WTC11 (cell line): ENCODE data around the gene TMEM94. TPM values are rescaled to one million over a fixed set of nuclear protein-coding genes. Genes with fewer than 3 reads are reported as not detected.
"Not testable (repeated sequence)": the region's sequence is repeated elsewhere in the genome, so short reads cannot be mapped to it uniquely, and the experiment has no call there.

ENCODE experiments used
- ATAC-seq: fragments of 200-7000 bp; cut with Tn5 transposase; 2 replicates; pipeline ENCODE4 v1.10.0; 2021; ENCODE audit warnings: mild to moderate bottlenecking, moderate library complexity
- CTCF ChIA-PET: fragments of 300-600 bp; sonication (Branson Sonifier 250); formaldehyde crosslinking; loops from one replicate; lab custom pipeline; 2021; ENCODE audit warnings: antibody characterized with exemption; lab: Charles Lee
- POLR2A ChIA-PET: fragments of 350-600 bp; sonication (Branson Sonifier 250); formaldehyde crosslinking; loops from one replicate; lab custom pipeline; 2021; ENCODE audit warnings: antibody characterized with exemption; lab: Charles Lee
- DNase-seq: peaks from one replicate; pipeline ENCODE4 v3.0.0; 2021; ENCODE audit warnings: low spot score
- H3K27ac Mint-ChIP-seq: 2 replicates; pipeline ENCODE4 v1.8.0; 2021; ENCODE audit warnings: mixed read lengths
- H3K27me3 Mint-ChIP-seq: 2 replicates; pipeline ENCODE4 v1.8.0; 2021; ENCODE audit warnings: low read depth, mild to moderate bottlenecking, moderate library complexity, mixed read lengths
- H3K36me3 Mint-ChIP-seq: 2 replicates; pipeline ENCODE4 v1.8.0; 2021; ENCODE audit warnings: mixed read lengths
- H3K4me1 Mint-ChIP-seq: 2 replicates; pipeline ENCODE4 v1.8.0; 2022; ENCODE audit warnings: mixed read lengths
- H3K4me3 Mint-ChIP-seq: 2 replicates; pipeline ENCODE4 v1.8.0; 2021; ENCODE audit warnings: mild to moderate bottlenecking, moderate library complexity, mixed read lengths
- H3K9me3 Mint-ChIP-seq: 2 replicates; pipeline ENCODE4 v1.8.0; 2021; ENCODE audit warnings: mixed read lengths
- CBFB ChIP-seq: sonication (generic); formaldehyde crosslinking; IDR thresholded peaks from 2 replicates; pipeline ENCODE4 v1.8.1; 2022; ENCODE audit warnings: mild to moderate bottlenecking, low read depth, missing genetic modification reagents
- EMX1 ChIP-seq: fragments of 250-450 bp; sonication (Bioruptor Pico); IDR thresholded peaks from 2 replicates; pipeline ENCODE4 v1.8.0; 2021; ENCODE audit warnings: mild to moderate bottlenecking
- ETV6 ChIP-seq: sonication (generic); formaldehyde crosslinking; IDR thresholded peaks from 2 replicates; pipeline ENCODE4 v1.8.1; 2022; ENCODE audit warnings: mild to moderate bottlenecking, missing genetic modification reagents
- GABPB1 ChIP-seq: sonication (generic); formaldehyde crosslinking; IDR thresholded peaks from 2 replicates; pipeline ENCODE4 v1.8.1; 2023; ENCODE audit warnings: mild to moderate bottlenecking, missing genetic modification reagents
- GTF2I ChIP-seq: fragments of 250-450 bp; sonication (Bioruptor Pico); conservative IDR thresholded peaks from 2 replicates; pipeline ENCODE4 v1.4.0; 2021; ENCODE audit warnings: mild to moderate bottlenecking
- IRF2 ChIP-seq: sonication (generic); formaldehyde crosslinking; IDR thresholded peaks from 2 replicates; pipeline ENCODE4 v1.8.0; 2022; ENCODE audit warnings: low read depth, missing genetic modification reagents, borderline replicate concordance
- JUN ChIP-seq: sonication (generic); formaldehyde crosslinking; IDR thresholded peaks from 2 replicates; pipeline ENCODE4 v1.8.0; 2023; ENCODE audit warnings: mild to moderate bottlenecking, missing genetic modification reagents
- KAT7 ChIP-seq: sonication (generic); formaldehyde crosslinking; IDR thresholded peaks from 2 replicates; pipeline ENCODE4 v1.8.1; 2023; ENCODE audit warnings: missing genetic modification reagents, mild to moderate bottlenecking, borderline replicate concordance
- NR2C2 ChIP-seq: sonication (generic); formaldehyde crosslinking; IDR thresholded peaks from 2 replicates; pipeline ENCODE4 v1.8.0; 2022; ENCODE audit warnings: mild to moderate bottlenecking, missing genetic modification reagents
- SOX15 ChIP-seq: fragments of 250-450 bp; sonication (Bioruptor Pico); IDR thresholded peaks from 2 replicates; pipeline ENCODE4 v1.9.0; 2021; ENCODE audit warnings: mild to moderate bottlenecking
- TP53 ChIP-seq: sonication (generic); formaldehyde crosslinking; IDR thresholded peaks from 2 replicates; pipeline ENCODE4 v1.8.1; 2023; ENCODE audit warnings: mild to moderate bottlenecking, missing genetic modification reagents
- ZBTB21 ChIP-seq: sonication (generic); formaldehyde crosslinking; IDR thresholded peaks from 2 replicates; pipeline ENCODE4 v1.8.1; 2023; ENCODE audit warnings: mild to moderate bottlenecking, missing genetic modification reagents, borderline replicate concordance
- total RNA-seq: library from RNA; stranded (reverse); gene quantifications from 3 replicates; pipeline ENCODE4 v1.2.3, GENCODE V29; 2021
- TF ChIP-seq, protein P1 (sequence below): sonication (generic); formaldehyde crosslinking; IDR thresholded peaks from 2 replicates; pipeline ENCODE4 v1.8.1; 2022; ENCODE audit warnings: mild to moderate bottlenecking, missing genetic modification reagents, moderate library complexity, borderline replicate concordance
- TF ChIP-seq, protein P2 (sequence below): fragments of 250-450 bp; sonication (Bioruptor Pico); IDR thresholded peaks from 2 replicates; pipeline ENCODE4 v1.9.0; 2021; ENCODE audit warnings: moderate library complexity, mild to moderate bottlenecking, inconsistent platforms, borderline replicate concordance
- TF ChIP-seq, protein P3 (sequence below): fragments of 250-450 bp; sonication (Bioruptor Pico); IDR thresholded peaks from 2 replicates; pipeline ENCODE4 v1.8.0; 2021; ENCODE audit warnings: mild to moderate bottlenecking
- TF ChIP-seq, protein P4 (sequence below): sonication (generic); formaldehyde crosslinking; IDR thresholded peaks from 2 replicates; pipeline ENCODE4 v1.8.0; 2022; ENCODE audit warnings: missing genetic modification reagents
- TF ChIP-seq, protein P5 (sequence below): fragments of 250-450 bp; sonication (Bioruptor Pico); IDR thresholded peaks from 2 replicates; pipeline ENCODE4 v2.1.2; 2022; ENCODE audit warnings: mild to moderate bottlenecking, moderate library complexity
- TF ChIP-seq, protein P6 (sequence below): sonication (generic); formaldehyde crosslinking; IDR thresholded peaks from 2 replicates; pipeline ENCODE4 v1.8.1; 2023; ENCODE audit warnings: mild to moderate bottlenecking, missing genetic modification reagents
- TF ChIP-seq, protein P7 (sequence below): sonication (generic); formaldehyde crosslinking; IDR thresholded peaks from 2 replicates; pipeline ENCODE4 v1.8.1; 2022; ENCODE audit warnings: low read depth, missing genetic modification reagents, borderline replicate concordance

The TMEM94 gene
- total RNA-seq, 1 experiment from 2014 or later: 76.9 TPM

DNA sequence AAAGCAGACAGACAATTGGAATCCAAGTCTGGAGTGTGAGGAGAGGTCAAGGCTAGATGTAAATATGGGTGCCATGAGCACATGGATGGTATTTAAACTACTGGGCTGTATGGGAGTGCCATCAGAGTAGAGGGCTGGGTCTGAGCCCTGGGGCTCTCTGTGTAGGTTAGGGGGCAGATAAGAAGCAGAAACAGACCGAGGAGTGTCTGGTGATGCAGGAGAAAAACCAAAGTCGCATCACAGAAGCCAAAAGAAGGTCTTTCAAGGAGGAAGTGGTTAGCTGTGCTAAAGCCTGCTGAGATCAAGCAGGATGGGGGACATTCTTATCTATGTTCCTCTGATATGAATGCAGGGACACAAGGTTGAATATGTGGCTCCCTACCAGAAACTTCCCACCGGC is 61.8 kb downstream of the TMEM94 start (continued):
- TF ChIP-seq ZBTB21 (CRISPR knock-in tag) (no peak), EMX1 (no peak), GTF2I (CRISPR knock-in tag) (no peak), SOX15 (CRISPR knock-in tag) (no peak), TP53 (CRISPR knock-in tag) (no peak), CBFB (no peak), JUN (CRISPR knock-in tag) (no peak), ETV6 (CRISPR knock-in tag) (no peak)
- TF ChIP-seq, protein P1, sequence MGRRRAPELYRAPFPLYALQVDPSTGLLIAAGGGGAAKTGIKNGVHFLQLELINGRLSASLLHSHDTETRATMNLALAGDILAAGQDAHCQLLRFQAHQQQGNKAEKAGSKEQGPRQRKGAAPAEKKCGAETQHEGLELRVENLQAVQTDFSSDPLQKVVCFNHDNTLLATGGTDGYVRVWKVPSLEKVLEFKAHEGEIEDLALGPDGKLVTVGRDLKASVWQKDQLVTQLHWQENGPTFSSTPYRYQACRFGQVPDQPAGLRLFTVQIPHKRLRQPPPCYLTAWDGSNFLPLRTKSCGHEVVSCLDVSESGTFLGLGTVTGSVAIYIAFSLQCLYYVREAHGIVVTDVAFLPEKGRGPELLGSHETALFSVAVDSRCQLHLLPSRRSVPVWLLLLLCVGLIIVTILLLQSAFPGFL (CRISPR knock-in tag): no peak
- TF ChIP-seq, protein P2, sequence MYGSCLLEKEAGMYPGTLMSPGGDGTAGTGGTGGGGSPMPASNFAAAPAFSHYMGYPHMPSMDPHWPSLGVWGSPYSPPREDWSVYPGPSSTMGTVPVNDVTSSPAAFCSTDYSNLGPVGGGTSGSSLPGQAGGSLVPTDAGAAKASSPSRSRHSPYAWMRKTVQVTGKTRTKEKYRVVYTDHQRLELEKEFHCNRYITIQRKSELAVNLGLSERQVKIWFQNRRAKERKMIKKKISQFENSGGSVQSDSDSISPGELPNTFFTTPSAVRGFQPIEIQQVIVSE (CRISPR knock-in tag): no peak
- TF ChIP-seq, protein P3, sequence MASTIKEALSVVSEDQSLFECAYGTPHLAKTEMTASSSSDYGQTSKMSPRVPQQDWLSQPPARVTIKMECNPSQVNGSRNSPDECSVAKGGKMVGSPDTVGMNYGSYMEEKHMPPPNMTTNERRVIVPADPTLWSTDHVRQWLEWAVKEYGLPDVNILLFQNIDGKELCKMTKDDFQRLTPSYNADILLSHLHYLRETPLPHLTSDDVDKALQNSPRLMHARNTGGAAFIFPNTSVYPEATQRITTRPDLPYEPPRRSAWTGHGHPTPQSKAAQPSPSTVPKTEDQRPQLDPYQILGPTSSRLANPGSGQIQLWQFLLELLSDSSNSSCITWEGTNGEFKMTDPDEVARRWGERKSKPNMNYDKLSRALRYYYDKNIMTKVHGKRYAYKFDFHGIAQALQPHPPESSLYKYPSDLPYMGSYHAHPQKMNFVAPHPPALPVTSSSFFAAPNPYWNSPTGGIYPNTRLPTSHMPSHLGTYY: no peak

DNA sequence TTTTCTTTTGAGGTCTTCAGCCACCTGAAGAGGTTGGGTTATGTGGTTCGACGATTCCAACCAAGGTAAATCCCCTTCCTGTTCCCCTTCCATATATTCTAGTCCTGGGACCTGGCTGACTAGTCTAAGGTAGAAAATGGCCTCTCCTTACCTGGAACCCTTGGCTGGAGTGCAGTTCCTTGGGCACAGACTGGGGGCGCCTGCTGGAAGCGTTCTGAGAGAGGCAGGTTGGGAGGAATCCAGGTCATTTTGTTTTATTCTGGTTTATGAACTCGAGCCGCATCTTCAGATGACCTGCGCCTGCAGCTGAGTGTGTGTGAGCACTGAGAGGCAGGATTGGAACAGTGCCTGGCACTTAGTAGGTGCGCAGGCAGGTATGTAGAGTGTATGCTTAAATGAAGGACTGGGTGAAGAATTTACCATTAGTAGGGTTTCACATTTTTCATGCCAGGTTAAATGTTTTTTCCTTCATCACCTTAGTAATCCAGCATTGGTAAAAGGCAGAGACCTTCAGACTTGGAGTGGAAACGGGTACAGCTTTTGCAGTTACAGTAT is 62.6 kb downstream of the TMEM94 start:
- DNase-seq: peak; percentile 60
- H3K36me3 Mint-ChIP-seq: peaks cover 31% of the 10 kb centered on the region
- TF ChIP-seq, protein P4, sequence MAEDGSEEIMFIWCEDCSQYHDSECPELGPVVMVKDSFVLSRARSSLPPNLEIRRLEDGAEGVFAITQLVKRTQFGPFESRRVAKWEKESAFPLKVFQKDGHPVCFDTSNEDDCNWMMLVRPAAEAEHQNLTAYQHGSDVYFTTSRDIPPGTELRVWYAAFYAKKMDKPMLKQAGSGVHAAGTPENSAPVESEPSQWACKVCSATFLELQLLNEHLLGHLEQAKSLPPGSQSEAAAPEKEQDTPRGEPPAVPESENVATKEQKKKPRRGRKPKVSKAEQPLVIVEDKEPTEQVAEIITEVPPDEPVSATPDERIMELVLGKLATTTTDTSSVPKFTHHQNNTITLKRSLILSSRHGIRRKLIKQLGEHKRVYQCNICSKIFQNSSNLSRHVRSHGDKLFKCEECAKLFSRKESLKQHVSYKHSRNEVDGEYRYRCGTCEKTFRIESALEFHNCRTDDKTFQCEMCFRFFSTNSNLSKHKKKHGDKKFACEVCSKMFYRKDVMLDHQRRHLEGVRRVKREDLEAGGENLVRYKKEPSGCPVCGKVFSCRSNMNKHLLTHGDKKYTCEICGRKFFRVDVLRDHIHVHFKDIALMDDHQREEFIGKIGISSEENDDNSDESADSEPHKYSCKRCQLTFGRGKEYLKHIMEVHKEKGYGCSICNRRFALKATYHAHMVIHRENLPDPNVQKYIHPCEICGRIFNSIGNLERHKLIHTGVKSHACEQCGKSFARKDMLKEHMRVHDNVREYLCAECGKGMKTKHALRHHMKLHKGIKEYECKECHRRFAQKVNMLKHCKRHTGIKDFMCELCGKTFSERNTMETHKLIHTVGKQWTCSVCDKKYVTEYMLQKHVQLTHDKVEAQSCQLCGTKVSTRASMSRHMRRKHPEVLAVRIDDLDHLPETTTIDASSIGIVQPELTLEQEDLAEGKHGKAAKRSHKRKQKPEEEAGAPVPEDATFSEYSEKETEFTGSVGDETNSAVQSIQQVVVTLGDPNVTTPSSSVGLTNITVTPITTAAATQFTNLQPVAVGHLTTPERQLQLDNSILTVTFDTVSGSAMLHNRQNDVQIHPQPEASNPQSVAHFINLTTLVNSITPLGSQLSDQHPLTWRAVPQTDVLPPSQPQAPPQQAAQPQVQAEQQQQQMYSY (CRISPR knock-in tag): no peak
- TF ChIP-seq KAT7 (CRISPR knock-in tag): no peak
- TF ChIP-seq, protein P5, sequence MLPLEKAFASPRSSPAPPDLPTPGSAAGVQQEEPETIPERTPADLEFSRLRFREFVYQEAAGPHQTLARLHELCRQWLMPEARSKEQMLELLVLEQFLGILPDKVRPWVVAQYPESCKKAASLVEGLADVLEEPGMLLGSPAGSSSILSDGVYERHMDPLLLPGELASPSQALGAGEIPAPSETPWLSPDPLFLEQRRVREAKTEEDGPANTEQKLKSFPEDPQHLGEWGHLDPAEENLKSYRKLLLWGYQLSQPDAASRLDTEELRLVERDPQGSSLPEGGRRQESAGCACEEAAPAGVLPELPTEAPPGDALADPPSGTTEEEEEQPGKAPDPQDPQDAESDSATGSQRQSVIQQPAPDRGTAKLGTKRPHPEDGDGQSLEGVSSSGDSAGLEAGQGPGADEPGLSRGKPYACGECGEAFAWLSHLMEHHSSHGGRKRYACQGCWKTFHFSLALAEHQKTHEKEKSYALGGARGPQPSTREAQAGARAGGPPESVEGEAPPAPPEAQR (CRISPR knock-in tag): no peak
- no peak for TF ChIP-seq NR2C2 (CRISPR knock-in tag)
- TF ChIP-seq, protein P6, sequence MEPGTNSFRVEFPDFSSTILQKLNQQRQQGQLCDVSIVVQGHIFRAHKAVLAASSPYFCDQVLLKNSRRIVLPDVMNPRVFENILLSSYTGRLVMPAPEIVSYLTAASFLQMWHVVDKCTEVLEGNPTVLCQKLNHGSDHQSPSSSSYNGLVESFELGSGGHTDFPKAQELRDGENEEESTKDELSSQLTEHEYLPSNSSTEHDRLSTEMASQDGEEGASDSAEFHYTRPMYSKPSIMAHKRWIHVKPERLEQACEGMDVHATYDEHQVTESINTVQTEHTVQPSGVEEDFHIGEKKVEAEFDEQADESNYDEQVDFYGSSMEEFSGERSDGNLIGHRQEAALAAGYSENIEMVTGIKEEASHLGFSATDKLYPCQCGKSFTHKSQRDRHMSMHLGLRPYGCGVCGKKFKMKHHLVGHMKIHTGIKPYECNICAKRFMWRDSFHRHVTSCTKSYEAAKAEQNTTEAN: no peak
- TF ChIP-seq, protein P3: no peak
- no peak for TF ChIP-seq GABPB1 (CRISPR knock-in tag)
- TF ChIP-seq ZBTB21 (CRISPR knock-in tag): no peak
- TF ChIP-seq, protein P7, sequence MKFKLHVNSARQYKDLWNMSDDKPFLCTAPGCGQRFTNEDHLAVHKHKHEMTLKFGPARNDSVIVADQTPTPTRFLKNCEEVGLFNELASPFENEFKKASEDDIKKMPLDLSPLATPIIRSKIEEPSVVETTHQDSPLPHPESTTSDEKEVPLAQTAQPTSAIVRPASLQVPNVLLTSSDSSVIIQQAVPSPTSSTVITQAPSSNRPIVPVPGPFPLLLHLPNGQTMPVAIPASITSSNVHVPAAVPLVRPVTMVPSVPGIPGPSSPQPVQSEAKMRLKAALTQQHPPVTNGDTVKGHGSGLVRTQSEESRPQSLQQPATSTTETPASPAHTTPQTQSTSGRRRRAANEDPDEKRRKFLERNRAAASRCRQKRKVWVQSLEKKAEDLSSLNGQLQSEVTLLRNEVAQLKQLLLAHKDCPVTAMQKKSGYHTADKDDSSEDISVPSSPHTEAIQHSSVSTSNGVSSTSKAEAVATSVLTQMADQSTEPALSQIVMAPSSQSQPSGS (CRISPR knock-in tag): no peak
- no peak for TF ChIP-seq IRF2
- TF ChIP-seq, all 79 proteins: peak for 0
- POLR2A ChIA-PET: no interaction called here
- ATAC-seq: no peak
- CTCF ChIA-PET: interaction anchor here (0.6 to 3.7 kb wide), 4 partner anchors 69 to 212 kb away, joined by 3 to 21 read pairs (median 4); no protein-coding TSS in a partner anchor
- H3K4me3 Mint-ChIP-seq: no peak overlapping the region
- peaks cover 13% of the 10 kb centered on the region for H3K4me1 Mint-ChIP-seq
- no peaks in the 10 kb centered on the region for H3K9me3 Mint-ChIP-seq
- no peaks in the 10 kb centered on the region for H3K27me3 Mint-ChIP-seq
- H3K27ac Mint-ChIP-seq: no peak overlapping the region

DNA sequence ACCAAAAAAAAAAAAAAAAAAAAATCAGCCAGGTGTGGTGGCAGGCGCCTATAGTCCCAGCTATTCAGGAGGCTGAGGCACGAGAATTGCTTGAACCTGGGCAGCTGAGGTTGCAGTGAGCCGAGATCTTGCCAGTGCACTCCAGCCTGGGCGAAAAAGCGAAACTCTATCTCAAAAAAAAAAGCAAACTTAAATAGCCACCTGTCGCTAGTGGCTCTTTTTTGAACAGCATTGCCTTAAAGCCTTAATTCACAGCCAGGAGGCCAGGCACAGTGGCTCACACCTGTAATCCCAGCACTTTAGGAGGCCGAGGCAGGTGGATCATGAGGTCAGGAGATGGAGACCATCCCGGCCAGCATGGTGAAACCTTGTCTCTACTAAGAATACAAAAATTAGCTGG is 64.0 kb downstream of the TMEM94 start:
- not testable (repeated sequence) for H3K27me3 Mint-ChIP-seq

More for the DNA sequence above, 64.0 kb downstream of the TMEM94 start:
- DNase-seq, H3K9me3 Mint-ChIP-seq, H3K27ac Mint-ChIP-seq, ATAC-seq, POLR2A ChIA-PET, H3K4me3 Mint-ChIP-seq: not testable (repeated sequence)
- Mint-ChIP-seq H3K4me1 (peaks cover 18% of the 10 kb centered on the region), H3K36me3 (peaks cover 31% of the 10 kb centered on the region)
- CTCF ChIA-PET: interaction anchor here (0.6 to 1.1 kb wide), 2 partner anchors 59 to 68 kb away, joined by 4 to 9 read pairs; no protein-coding TSS in a partner anchor
